NB4 (cell line): Measurements from ENCODE around the gene GPR108.

ENCODE experiments used
- MYC ChIP-seq: IDR thresholded peaks from 2 replicates; pipeline ENCODE4 v1.6.1; 2011; ENCODE audit warnings: low read depth, low read length
- POLR2A ChIP-seq: IDR thresholded peaks from 2 replicates; pipeline ENCODE4 v1.6.1; 2011; ENCODE audit warnings: mild to moderate bottlenecking; ENCODE audit not compliant: insufficient read length; ENCODE audit errors: extremely low read depth
- TF ChIP-seq, protein P1 (sequence below): IDR thresholded peaks from one replicate; pipeline ENCODE4 v1.5.1; 2012; ENCODE audit warnings: low read depth, low read length
- TF ChIP-seq, protein P2 (sequence below): IDR thresholded peaks from 2 replicates; pipeline ENCODE4 v1.6.1; 2011; ENCODE audit warnings: low read depth, low read length

DNA sequence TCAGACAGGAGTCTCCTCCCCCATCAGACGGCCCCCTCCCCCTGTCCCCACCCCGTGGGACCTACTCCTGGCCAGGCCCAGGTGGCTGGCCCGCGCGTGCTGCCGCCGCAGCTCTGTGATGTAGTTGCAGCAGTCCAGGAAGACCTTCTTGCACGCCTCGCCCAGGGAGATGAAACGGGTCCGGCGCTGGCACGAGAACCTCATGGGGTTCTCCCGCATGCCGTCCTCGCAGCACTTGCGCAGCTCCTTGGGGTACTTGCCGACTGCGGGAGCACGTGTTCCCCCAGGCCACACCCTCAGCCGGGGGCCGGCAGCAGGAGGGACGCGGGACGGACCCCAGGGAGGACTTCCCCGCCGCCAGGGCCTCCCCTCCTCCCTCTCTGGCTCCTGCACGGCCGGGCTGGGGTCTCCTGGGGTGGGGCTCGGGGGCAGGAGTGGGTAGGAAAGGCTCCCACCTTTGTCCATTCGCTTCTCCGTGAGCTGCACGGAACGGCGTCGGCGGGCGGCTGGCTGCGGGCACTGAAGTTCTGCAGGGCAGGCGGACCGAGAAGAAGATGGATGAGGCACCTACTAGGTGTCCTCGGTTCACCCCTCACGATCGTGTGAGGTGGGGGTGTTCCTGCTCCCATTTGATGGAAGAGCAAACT lies 30.2 kb downstream of the GPR108 start:
- TF ChIP-seq, protein P1, sequence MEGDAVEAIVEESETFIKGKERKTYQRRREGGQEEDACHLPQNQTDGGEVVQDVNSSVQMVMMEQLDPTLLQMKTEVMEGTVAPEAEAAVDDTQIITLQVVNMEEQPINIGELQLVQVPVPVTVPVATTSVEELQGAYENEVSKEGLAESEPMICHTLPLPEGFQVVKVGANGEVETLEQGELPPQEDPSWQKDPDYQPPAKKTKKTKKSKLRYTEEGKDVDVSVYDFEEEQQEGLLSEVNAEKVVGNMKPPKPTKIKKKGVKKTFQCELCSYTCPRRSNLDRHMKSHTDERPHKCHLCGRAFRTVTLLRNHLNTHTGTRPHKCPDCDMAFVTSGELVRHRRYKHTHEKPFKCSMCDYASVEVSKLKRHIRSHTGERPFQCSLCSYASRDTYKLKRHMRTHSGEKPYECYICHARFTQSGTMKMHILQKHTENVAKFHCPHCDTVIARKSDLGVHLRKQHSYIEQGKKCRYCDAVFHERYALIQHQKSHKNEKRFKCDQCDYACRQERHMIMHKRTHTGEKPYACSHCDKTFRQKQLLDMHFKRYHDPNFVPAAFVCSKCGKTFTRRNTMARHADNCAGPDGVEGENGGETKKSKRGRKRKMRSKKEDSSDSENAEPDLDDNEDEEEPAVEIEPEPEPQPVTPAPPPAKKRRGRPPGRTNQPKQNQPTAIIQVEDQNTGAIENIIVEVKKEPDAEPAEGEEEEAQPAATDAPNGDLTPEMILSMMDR, result no peak
- TF ChIP-seq POLR2A (no peak), MYC (no peak)
- TF ChIP-seq, protein P2, sequence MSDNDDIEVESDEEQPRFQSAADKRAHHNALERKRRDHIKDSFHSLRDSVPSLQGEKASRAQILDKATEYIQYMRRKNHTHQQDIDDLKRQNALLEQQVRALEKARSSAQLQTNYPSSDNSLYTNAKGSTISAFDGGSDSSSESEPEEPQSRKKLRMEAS, result no peak
